Measurements from ENCODE around the gene UGT1A9.

The UGT1A9 gene

DNA sequence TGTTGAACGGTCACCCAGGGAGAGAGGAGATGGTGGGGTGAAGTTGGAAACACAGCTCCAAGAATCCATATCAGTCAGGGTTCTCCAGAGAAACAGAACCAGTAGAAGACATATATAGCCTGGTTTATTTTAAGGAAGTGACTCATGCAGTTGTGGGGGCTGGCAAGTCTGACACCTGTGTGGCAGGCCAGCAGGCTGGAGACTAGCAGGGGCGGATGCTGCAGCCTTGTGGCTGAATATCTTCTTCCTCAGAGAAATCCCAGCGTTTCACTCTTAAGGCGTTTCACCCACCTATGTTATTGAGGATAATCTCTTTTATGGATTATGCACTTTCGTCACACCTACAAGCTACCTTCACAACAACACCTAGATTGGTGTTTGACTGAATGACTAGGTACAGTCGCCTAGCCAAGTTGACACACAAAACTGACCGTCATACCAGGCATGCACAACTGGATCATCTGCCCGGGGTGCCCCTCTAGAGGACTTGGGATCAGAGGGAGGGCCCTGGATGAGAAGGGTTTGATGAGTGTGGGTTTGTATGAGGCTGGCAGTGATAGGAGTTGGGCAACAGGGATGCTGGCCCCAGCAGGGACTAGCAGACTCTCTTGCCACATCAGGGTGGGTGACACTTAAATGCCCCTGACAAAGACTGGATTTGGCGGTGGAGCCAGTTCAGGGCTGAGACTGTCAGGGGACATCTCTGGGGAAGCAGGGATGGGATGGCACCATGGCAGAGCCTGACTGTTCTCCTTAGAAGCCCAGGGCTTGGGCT, 129.8 kb downstream of the UGT1A9 start:
- Mint-ChIP-seq H3K4me1 (peaks cover 7% of the 10 kb centered on the region), H3K4me3 (no peak overlapping the region), H3K27ac (no peak overlapping the region), H3K9me3 (no peaks in the 10 kb centered on the region), H3K36me3 (no peaks in the 10 kb centered on the region)
- ATAC-seq (peak; percentile 78), DNase-seq (ENCODE audit: low spot score in 2 of 2) (peak in 1 of 2 donors; percentile 43)

DNA sequence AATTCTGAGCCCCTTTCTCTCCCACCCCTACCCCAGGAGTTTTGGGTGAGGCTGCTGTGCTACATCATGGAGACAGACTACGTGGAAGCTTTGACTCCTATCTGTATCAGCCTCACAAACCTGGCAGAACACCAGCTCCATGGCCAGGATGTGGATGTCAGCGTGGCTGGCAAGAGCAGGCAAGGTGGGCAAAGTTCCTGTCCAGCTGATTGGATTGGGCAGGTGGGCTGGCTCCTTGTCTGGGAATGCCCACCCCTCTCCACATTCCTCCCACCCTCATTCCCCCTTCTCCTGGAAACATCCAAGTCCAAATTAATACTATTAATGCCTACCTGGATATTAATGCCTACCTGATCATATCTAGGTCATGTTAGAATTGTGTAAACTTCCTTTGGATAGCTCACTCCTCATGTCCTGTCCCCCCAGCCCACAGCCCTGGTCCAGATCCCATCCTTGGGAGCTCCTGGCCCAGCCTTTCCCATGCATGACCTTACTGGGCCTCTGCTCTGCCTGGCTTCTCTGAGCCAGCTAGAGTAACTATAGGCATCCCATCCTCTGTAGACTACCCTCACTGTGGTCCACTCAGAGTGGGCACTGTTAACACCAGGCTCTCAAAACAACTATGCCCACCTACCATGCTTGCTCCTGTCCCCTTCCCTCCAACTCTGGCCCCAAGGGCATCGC, 130.6 kb downstream of the UGT1A9 start:
- no peaks in the 10 kb centered on the region for H3K9me3 Mint-ChIP-seq
- ATAC-seq (no peak), DNase-seq (ENCODE audit: low spot score in 2 of 2) (no peak)
- H3K4me3 Mint-ChIP-seq: no peak overlapping the region
- H3K4me1 Mint-ChIP-seq: peaks cover 7% of the 10 kb centered on the region
- H3K36me3 Mint-ChIP-seq: no peaks in the 10 kb centered on the region
- H3K27ac Mint-ChIP-seq: no peak overlapping the region

DNA sequence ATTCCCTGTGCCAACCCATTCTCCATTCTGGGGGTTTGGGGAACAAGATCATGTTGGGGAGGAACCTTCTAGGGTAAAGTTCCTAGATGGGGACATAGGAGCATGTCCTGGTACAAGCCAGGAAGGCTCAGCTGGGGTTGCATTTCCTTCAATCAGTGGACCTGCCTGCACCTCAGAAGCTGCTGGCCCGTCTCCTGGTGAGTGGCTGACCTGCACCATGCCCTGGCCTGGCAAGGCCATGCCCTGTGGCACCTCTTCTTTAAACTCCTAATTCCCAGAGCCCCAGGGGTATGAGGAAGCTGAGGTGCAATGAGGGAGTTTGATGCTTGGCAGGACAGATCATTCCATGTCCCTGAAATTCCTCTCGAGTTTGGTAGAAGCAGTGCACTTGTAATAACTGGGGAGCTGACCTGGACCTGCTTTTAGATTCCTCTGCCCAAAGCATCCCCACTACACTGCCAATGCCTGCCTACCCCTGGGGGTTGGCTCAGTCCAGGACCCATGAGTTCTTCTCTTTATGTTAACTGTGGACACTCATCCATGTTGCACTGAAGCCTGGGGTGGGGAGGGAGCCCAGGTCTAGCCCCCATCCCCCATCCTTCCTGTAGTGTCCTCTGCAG, 131.7 kb downstream of the UGT1A9 start:
- Mint-ChIP-seq H3K4me1 (peaks cover 7% of the 10 kb centered on the region), H3K4me3 (no peak overlapping the region), H3K9me3 (no peaks in the 10 kb centered on the region), H3K36me3 (no peaks in the 10 kb centered on the region), H3K27ac (no peak overlapping the region)
- ATAC-seq (no peak), DNase-seq (ENCODE audit: low spot score in 2 of 2) (no peak)

DNA sequence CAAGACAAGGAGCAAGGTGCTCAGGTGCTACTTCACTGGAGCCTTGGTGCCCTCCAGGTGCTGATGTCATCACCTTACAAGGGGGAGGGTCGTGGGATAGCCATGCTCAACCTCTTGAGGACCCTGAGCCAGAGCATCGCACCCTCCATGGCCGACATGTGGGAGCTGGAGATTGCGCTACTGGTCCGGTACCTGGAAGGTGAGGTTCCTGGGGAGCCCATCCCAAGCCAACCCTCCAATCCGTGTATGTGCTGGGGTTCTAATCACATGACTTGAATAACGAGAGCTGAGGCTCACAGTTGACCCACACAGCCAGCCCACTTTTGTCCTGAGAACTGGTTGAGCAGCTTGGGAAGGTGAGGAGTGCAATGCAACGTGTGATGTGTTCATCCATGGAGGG, 132.3 kb downstream of the UGT1A9 start:
- no peaks in the 10 kb centered on the region for H3K9me3 Mint-ChIP-seq
- peaks cover 7% of the 10 kb centered on the region for H3K4me1 Mint-ChIP-seq
- H3K36me3 Mint-ChIP-seq: no peaks in the 10 kb centered on the region
- H3K27ac Mint-ChIP-seq: no peak overlapping the region
- no peak for DNase-seq (ENCODE audit: low spot score in 2 of 2)
- no peak for ATAC-seq
- no peak overlapping the region for H3K4me3 Mint-ChIP-seq

DNA sequence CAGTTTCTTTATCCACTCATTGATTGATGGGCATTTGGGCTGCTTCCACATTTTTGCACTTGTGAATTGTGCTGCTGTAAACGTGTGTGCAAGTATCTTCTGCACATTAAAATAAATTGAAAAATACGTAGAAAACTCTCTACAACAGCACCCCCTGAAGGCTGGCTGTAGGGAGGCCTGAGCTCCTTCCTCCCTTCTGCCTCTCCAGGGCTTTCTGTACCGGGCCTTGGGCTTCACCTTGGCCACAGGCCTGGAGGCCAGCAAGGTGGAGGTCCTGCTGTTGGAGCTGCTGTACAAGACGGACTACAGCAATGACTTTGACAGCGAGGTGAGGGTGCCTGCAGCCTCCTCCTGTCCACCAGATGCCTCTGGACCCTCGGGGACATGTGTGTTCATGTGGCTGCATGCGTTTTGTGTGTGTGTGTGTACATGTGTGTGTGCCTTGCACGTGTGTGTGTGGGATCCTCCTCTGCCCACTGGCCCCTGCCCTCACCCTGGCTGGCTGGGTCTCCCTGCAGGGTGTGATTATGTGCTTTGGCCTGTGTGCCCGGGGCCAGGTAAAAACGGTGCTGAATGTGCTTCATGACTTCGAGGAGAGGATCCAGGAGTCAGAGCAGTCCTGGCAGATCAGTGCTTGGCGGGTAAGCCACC, 135.6 kb downstream of the UGT1A9 start:
- DNase-seq (ENCODE audit: low spot score in 2 of 2) (no peak), ATAC-seq (no peak)
- Mint-ChIP-seq H3K36me3 (no peaks in the 10 kb centered on the region), H3K4me3 (no peak overlapping the region), H3K27ac (no peak overlapping the region), H3K4me1 (no peaks in the 10 kb centered on the region), H3K9me3 (no peaks in the 10 kb centered on the region)

DNA sequence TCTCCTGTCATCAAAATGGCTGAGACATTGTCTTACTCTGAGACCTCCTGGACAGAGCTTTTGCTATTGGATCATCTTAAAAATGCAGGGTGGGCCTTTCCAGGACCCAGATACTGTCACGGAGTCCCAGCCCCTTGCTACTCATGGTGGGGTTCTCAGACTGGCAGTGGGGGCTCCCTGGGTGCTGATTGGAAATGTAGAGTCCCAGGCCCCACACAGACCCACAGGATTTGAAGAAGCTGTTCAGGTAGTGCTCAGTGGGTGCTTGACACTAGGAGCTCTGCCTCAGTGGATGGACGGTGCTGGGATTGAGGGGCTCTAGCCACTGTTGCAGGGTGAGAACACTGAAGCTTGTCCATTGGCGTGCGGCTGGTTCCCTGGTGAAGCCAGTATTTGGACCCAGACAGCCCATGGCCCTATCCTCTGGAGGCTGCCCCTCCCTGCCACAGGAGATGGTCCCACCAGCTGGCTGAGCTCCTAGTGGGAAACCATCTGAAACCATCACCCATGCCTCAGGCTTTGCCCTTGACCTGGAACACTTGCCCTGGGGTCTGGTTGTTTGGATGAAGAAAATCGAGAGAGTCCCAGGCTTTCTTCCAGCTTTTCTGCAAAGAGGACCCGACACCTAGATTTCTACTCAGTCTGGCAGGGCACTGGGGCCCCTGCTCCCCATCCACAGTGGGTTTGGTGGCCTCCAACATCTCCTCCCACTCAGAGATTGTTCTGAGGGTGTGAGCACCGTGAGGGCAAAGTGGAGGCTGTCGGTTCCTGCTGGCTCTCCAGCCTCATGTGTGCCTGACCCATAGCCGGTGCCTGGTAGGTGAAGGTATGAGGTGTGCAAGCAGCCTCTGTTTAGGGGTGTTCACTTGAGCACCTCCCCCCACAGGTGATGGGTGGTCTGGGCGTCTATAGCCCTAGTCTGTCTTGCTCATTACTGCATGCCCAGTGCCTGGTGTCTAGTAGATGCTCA, 136.6 kb downstream of the UGT1A9 start:
- no peak for ATAC-seq
- Mint-ChIP-seq H3K27ac (no peak overlapping the region), H3K4me1 (no peaks in the 10 kb centered on the region), H3K36me3 (no peaks in the 10 kb centered on the region), H3K9me3 (no peaks in the 10 kb centered on the region), H3K4me3 (no peak overlapping the region)
- DNase-seq (ENCODE audit: low spot score in 2 of 2): no peak

DNA sequence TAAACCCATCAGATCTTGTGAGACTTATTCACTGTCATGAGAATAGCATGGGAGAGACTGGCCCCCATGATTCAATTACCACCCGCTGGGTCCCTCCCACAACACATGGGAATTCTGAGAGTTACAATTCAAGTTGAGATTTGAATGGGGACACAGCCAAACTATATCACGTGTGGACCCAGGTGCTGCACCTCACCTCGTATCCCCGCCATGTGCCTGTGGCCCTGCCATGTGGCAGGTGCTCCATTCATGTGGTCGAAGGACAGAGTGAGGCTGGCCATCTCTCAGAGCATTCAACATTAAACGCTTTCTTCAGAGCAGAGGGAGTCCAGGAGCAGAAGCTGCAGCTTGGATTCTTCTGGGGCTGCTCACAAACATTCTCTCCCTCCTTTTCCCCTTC, 138.7 kb downstream of the UGT1A9 start:
- ATAC-seq: no peak

DNA sequence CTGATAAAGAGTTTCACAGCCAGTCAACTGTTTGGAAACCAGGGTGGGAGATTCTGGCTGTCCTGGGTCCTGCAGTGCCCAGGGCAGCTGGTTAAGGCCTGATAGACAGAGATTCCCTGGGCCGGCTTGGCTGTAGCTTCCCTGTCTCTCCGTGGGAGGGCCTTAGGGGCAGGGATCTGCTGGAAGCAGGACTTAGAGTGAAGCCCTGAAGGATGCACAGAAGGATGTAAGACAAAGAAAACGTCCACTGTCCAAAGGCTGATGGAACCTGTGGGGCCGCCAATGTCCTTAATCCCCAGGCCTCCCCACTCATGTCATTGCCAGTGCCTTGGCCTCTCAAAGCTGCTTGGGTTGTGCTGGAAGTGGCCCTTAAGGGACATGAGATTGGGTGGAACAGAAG, 139.4 kb downstream of the UGT1A9 start:
- Mint-ChIP-seq H3K36me3 (no peaks in the 10 kb centered on the region), H3K9me3 (no peaks in the 10 kb centered on the region), H3K27ac (no peak overlapping the region), H3K4me3 (no peak overlapping the region), H3K4me1 (no peaks in the 10 kb centered on the region)
- ATAC-seq: no peak
- DNase-seq (ENCODE audit: low spot score in 2 of 2): no peak

More for the DNA sequence above, 138.7 kb downstream of the UGT1A9 start:
- no peak for DNase-seq (ENCODE audit: low spot score in 2 of 2)
- Mint-ChIP-seq H3K27ac (no peak overlapping the region), H3K4me1 (no peaks in the 10 kb centered on the region), H3K9me3 (no peaks in the 10 kb centered on the region), H3K4me3 (no peak overlapping the region), H3K36me3 (no peaks in the 10 kb centered on the region)

DNA sequence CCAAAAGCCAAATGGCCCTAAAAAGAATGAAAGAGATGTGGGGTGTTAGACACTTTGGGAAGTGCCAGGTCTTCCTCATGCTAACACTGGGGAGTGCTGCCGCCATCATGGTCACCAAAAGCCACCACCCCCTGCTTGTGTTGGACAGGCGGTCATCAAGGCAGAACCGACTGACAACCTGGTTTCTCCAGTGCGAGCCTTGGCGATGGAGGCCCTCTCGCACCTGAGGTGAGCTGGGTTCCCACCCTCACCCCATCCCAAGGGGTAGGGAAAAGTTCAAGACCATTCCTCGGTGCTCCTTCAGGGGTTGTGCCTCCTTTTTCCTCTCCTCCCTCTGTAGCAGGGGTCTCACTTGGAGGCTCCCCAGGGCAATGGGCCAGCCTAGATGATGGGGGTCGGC, 140.0 kb downstream of the UGT1A9 start:
- H3K36me3 Mint-ChIP-seq: no peaks in the 10 kb centered on the region
- DNase-seq (ENCODE audit: low spot score in 2 of 2) (no peak), ATAC-seq (no peak)
- no peaks in the 10 kb centered on the region for H3K9me3 Mint-ChIP-seq
- H3K4me3 Mint-ChIP-seq: no peak overlapping the region
- H3K4me1 Mint-ChIP-seq: no peaks in the 10 kb centered on the region
- H3K27ac Mint-ChIP-seq: no peak overlapping the region

DNA sequence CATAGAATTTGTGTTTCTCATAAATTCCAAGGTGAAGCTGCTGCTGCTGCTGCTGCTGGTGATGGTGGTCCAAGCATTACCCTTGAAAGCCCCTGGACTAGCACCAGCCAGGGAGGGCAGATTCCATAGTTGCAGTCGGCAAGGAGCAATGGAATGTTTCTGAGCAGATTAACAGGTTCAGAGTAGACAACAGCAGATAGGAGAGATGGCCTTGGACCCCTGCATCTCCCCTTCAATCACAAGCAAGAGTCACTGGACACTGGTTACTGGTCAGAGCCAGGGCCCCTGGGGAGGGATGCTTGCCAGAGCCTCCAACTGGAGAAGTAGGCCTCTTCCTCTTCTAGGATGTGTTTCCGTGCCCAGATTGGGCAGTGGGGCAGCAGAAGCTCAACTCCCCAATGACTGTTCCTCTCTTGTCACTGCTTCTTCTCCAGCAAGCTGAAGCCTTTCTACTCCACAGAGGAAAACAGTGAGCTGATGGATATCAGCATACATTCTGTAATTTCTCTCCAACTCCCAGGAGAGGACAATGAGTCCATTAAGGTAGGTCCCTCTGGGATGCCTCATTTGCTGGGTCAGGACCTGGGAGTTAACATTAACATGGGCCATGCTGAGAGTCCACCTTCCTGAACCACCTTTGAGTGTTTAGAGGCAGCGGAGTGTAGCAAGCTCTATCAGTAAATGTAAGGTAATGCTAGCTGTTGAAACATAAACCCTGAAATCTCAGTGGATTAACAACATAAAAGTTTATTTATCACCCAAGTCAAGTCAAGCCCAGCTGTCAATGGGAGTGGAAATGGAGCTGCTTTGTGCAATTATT, 141.7 kb downstream of the UGT1A9 start:
- DNase-seq (ENCODE audit: low spot score in 2 of 2) (no peak), ATAC-seq (no peak)
- Mint-ChIP-seq H3K9me3 (no peaks in the 10 kb centered on the region), H3K36me3 (no peaks in the 10 kb centered on the region), H3K4me1 (peaks cover 4% of the 10 kb centered on the region), H3K4me3 (no peak overlapping the region), H3K27ac (no peak overlapping the region)

DNA sequence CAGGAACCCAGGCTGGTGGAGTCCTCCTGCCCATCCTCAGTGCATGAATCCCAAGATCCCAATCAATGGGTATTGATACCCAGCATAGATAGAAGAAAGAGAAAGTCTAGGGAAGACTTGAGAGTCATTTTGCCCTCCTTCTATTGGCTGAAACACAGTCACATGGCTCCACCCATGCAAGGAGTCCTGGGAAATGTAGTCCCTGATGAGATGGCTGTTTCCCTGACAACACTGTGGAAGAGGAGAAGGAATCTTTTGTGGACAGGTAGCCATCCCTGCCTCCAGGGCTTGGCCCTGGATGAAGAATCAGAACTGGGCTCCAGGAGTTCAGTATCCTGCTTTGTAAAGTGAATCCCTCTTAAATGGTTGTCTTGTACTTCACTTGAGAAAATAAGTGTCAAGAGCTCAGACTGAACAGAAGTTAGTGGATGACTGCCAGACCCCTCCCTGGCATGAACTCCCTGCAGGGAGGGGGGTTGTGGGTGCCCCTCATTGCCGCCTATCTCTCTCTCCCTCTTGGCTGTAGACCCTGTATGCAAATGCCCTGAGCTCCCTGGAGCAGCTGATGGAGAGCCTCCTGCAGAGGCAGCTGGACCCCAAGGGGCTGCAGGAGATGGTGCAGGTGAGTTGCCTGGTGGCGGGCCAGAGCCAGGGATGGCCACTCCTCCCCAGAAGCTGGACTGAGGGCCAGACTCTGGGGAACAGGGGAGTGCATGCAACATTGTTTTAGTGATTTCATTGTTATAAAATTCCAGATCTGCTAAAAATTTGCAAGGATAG, 142.5 kb downstream of the UGT1A9 start:
- Mint-ChIP-seq H3K27ac (no peak overlapping the region), H3K36me3 (no peaks in the 10 kb centered on the region), H3K4me3 (no peak overlapping the region), H3K4me1 (peaks cover 4% of the 10 kb centered on the region), H3K9me3 (no peaks in the 10 kb centered on the region)
- ATAC-seq (no peak), DNase-seq (ENCODE audit: low spot score in 2 of 2) (no peak)

DNA sequence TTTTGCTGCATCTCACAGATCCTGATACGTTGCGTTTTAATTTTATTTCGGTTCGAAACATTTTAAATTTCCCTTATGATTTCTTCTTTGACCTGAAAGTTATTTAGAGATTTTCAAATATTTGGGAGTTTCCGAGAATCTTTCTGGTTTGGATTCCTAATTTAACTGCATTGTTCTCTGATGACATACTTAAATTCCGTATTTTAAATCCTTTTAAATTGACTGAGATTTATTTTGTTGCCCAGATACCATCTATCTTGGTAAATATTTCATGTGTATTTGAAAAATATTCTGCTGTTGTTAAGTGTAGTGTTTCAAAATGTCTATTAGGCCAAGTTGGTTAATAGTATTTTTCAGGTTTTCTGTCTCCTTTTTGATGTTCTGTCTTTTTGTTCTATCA, 144.2 kb downstream of the UGT1A9 start:
- Mint-ChIP-seq H3K4me1 (peaks cover 4% of the 10 kb centered on the region), H3K36me3 (no peaks in the 10 kb centered on the region), H3K4me3 (no peak overlapping the region), H3K9me3 (no peaks in the 10 kb centered on the region), H3K27ac (no peak overlapping the region)
- DNase-seq (ENCODE audit: low spot score in 2 of 2) (no peak), ATAC-seq (no peak)

DNA sequence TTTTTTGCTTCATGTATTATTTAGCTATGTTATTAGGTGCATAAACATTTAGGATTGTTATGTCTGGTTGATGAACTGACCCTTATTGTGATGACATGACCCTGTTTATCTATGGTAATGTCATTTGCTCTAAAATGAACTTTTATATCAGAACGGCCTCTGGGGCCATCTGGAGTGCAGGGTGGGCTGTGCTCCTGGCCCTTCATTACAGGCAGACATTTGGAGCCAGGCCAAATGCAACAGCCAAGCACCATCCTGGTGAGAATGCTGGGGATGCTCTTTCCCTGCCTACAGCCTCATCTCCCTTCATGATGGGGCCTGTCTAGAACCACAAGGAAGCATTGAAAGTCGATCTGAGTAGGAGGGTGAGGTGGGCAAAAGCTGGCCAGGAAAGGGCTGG, 144.6 kb downstream of the UGT1A9 start:
- DNase-seq (ENCODE audit: low spot score in 2 of 2) (no peak), ATAC-seq (no peak)
- Mint-ChIP-seq H3K9me3 (no peaks in the 10 kb centered on the region), H3K4me3 (no peak overlapping the region), H3K4me1 (peaks cover 4% of the 10 kb centered on the region), H3K27ac (no peak overlapping the region), H3K36me3 (no peaks in the 10 kb centered on the region)
